HEK293 (cell line): ENCODE measurements around the gene CNPY4.

Source experiments
- CTCF ChIA-PET: fragments of 350-600 bp; formaldehyde crosslinking; extraction: SDS; loops from one replicate; lab custom pipeline; 2021; ENCODE audit warnings: antibody characterized with exemption; lab: Yijun Ruan, JAX
- POLR2A ChIA-PET: fragments of 300-600 bp; formaldehyde crosslinking; extraction: SDS; loops from one replicate; lab custom pipeline; 2020; ENCODE audit warnings: antibody characterized with exemption, inconsistent platforms; lab: Yijun Ruan, JAX
- H3K27ac ChIP-seq: fragments of 200-500 bp; sonication (Bioruptor generic); 2 replicates; pipeline ENCODE4 v1.5.1; 2014; ENCODE audit warnings: low read depth, low read length, control low read depth, inconsistent platforms; ENCODE audit errors: extremely low read depth
- H3K36me3 ChIP-seq, 2 experiments: fragments of 200-500 bp in 1 of 2; sonication (Bioruptor generic) in 1 of 2; 1 replicate in 1 of 2; 2 replicates in 1 of 2; pipeline ENCODE4 v1.5.1; 2014 to 2017; ENCODE audit warnings: inconsistent platforms in 2 of 2, low read length in 2 of 2; ENCODE audit not compliant: control insufficient read depth in 2 of 2, insufficient read depth in 1 of 2
- H3K4me1 ChIP-seq: fragments of 200-500 bp; sonication (Bioruptor generic); 2 replicates; pipeline ENCODE4 v1.5.1; 2014; ENCODE audit warnings: mild to moderate bottlenecking, low read length, inconsistent platforms; ENCODE audit not compliant: control insufficient read depth, insufficient read depth
- H3K4me3 ChIP-seq: 2 replicates; pipeline ENCODE4 v1.5.1; 2011; ENCODE audit warnings: low read depth, mild to moderate bottlenecking, control low read depth, low read length, moderate library complexity
- H3K9me3 ChIP-seq: fragments of 200-500 bp; sonication (Bioruptor generic); 2 replicates; pipeline ENCODE4 v1.5.1; 2014; ENCODE audit warnings: low read depth, low read length, inconsistent platforms; ENCODE audit not compliant: control insufficient read depth, insufficient read depth
- EGR2 ChIP-seq: fragments of 450-650 bp; formaldehyde crosslinking; IDR thresholded peaks from 2 replicates; pipeline ENCODE4 v1.5.1; 2016; ENCODE audit warnings: low read depth, missing biosample characterization, missing genetic modification characterization
- KLF9 ChIP-seq: fragments of 450-650 bp; formaldehyde crosslinking; IDR thresholded peaks from 2 replicates; pipeline ENCODE4 v1.5.1; 2016; ENCODE audit warnings: missing biosample characterization, missing genetic modification characterization, low read depth
- MZF1 ChIP-seq: fragments of 450-650 bp; formaldehyde crosslinking; IDR thresholded peaks from 2 replicates; pipeline ENCODE4 v1.5.1; 2017; ENCODE audit warnings: missing biosample characterization, missing genetic modification characterization, borderline replicate concordance
- REPIN1 ChIP-seq: fragments of 450-650 bp; formaldehyde crosslinking; IDR thresholded peaks from 2 replicates; pipeline ENCODE4 v1.5.1; 2017; ENCODE audit warnings: missing biosample characterization, missing genetic modification characterization, low read depth
- WT1 ChIP-seq: fragments of 450-650 bp; formaldehyde crosslinking; IDR thresholded peaks from 2 replicates; pipeline ENCODE4 v1.5.1; 2016; ENCODE audit warnings: missing biosample characterization, missing genetic modification characterization
- YY1 ChIP-seq: fragments of 450-650 bp; formaldehyde crosslinking; IDR thresholded peaks from 2 replicates; pipeline ENCODE4 v1.5.1; 2018; ENCODE audit warnings: missing biosample characterization, missing genetic modification characterization
- YY2 ChIP-seq: fragments of 450-650 bp; formaldehyde crosslinking; IDR thresholded peaks from 2 replicates; pipeline ENCODE4 v1.5.1; 2016; ENCODE audit warnings: missing biosample characterization, missing genetic modification characterization
- ZBTB48 ChIP-seq: fragments of 450-650 bp; formaldehyde crosslinking; IDR thresholded peaks from 2 replicates; pipeline ENCODE4 v1.5.1; 2016; ENCODE audit warnings: missing biosample characterization, missing genetic modification characterization
- ZFHX2 ChIP-seq: fragments of 450-650 bp; formaldehyde crosslinking; conservative IDR thresholded peaks from 2 replicates; pipeline ENCODE4 v1.5.1; 2016; ENCODE audit warnings: missing biosample characterization, missing genetic modification characterization
- ZIC2 ChIP-seq: fragments of 450-650 bp; formaldehyde crosslinking; IDR thresholded peaks from 2 replicates; pipeline ENCODE4 v1.5.1; 2016; ENCODE audit warnings: missing biosample characterization, missing genetic modification characterization
- ZNF211 ChIP-seq: fragments of 450-650 bp; formaldehyde crosslinking; IDR thresholded peaks from 2 replicates; pipeline ENCODE4 v1.5.1; 2016; ENCODE audit warnings: low read depth, missing biosample characterization, missing genetic modification characterization
- ZNF214 ChIP-seq: fragments of 450-650 bp; formaldehyde crosslinking; IDR thresholded peaks from 2 replicates; pipeline ENCODE4 v1.5.1; 2017; ENCODE audit warnings: missing biosample characterization, mild to moderate bottlenecking, missing genetic modification characterization, borderline replicate concordance
- ZNF24 ChIP-seq: fragments of 450-650 bp; formaldehyde crosslinking; IDR thresholded peaks from 2 replicates; pipeline ENCODE4 v1.5.1; 2016; ENCODE audit warnings: missing biosample characterization, missing genetic modification characterization
- ZNF311 ChIP-seq: fragments of 450-650 bp; formaldehyde crosslinking; IDR thresholded peaks from 2 replicates; pipeline ENCODE4 v1.5.1; 2017; ENCODE audit warnings: missing biosample characterization, missing genetic modification characterization, borderline replicate concordance
- ZNF341 ChIP-seq: fragments of 450-650 bp; formaldehyde crosslinking; IDR thresholded peaks from 2 replicates; pipeline ENCODE4; 2016; ENCODE audit warnings: low read depth, missing biosample characterization, missing genetic modification characterization
- ZNF37A ChIP-seq: fragments of 450-650 bp; IDR thresholded peaks from 2 replicates; pipeline ENCODE4 v1.5.1; 2018; ENCODE audit warnings: missing biosample characterization, missing genetic modification characterization
- ZNF416 ChIP-seq: fragments of 450-650 bp; formaldehyde crosslinking; IDR thresholded peaks from 2 replicates; pipeline ENCODE4 v1.5.1; 2016; ENCODE audit warnings: missing biosample characterization, missing genetic modification characterization
- ZNF558 ChIP-seq: fragments of 450-650 bp; formaldehyde crosslinking; IDR thresholded peaks from 2 replicates; pipeline ENCODE4 v1.5.1; 2016; ENCODE audit warnings: missing biosample characterization, missing genetic modification characterization
- ZNF596 ChIP-seq: fragments of 450-650 bp; IDR thresholded peaks from 2 replicates; pipeline ENCODE4 v1.5.0; 2018; ENCODE audit warnings: missing biosample characterization, mild to moderate bottlenecking, missing genetic modification characterization, moderate library complexity
- ZNF654 ChIP-seq: fragments of 450-650 bp; formaldehyde crosslinking; IDR thresholded peaks from 2 replicates; pipeline ENCODE4 v1.5.1; 2016; ENCODE audit warnings: low read depth, missing biosample characterization, missing genetic modification characterization
- ZNF664 ChIP-seq: fragments of 450-650 bp; formaldehyde crosslinking; IDR thresholded peaks from 2 replicates; pipeline ENCODE4 v1.5.1; 2016; ENCODE audit warnings: missing biosample characterization, missing genetic modification characterization
- ZSCAN23 ChIP-seq: fragments of 450-650 bp; formaldehyde crosslinking; IDR thresholded peaks from 2 replicates; pipeline ENCODE4 v1.5.1; 2016; ENCODE audit warnings: missing biosample characterization, missing genetic modification characterization
- TF ChIP-seq, protein P1 (sequence below): fragments of 450-650 bp; formaldehyde crosslinking; IDR thresholded peaks from 2 replicates; pipeline ENCODE4 v1.5.1; 2016; ENCODE audit warnings: missing biosample characterization, missing genetic modification characterization
- TF ChIP-seq, protein P2 (sequence below): fragments of 450-650 bp; formaldehyde crosslinking; IDR thresholded peaks from 2 replicates; pipeline ENCODE4 v1.5.1; 2016; ENCODE audit warnings: missing biosample characterization, missing genetic modification characterization, borderline replicate concordance
- TF ChIP-seq, protein P3 (sequence below): fragments of 450-650 bp; IDR thresholded peaks from 2 replicates; pipeline ENCODE4 v1.5.1; 2018; ENCODE audit warnings: missing biosample characterization, mild to moderate bottlenecking, missing genetic modification characterization
- TF ChIP-seq, protein P4 (sequence below): sonication (generic); formaldehyde crosslinking; IDR thresholded peaks from 2 replicates; pipeline ENCODE4 v1.8.1; 2022; ENCODE audit warnings: mild to moderate bottlenecking, moderate library complexity, missing genetic modification reagents
- TF ChIP-seq, protein P5 (sequence below): fragments of 450-650 bp; formaldehyde crosslinking; IDR thresholded peaks from 2 replicates; pipeline ENCODE4; 2016; ENCODE audit warnings: missing biosample characterization, missing genetic modification characterization

Gene CNPY4

DNA sequence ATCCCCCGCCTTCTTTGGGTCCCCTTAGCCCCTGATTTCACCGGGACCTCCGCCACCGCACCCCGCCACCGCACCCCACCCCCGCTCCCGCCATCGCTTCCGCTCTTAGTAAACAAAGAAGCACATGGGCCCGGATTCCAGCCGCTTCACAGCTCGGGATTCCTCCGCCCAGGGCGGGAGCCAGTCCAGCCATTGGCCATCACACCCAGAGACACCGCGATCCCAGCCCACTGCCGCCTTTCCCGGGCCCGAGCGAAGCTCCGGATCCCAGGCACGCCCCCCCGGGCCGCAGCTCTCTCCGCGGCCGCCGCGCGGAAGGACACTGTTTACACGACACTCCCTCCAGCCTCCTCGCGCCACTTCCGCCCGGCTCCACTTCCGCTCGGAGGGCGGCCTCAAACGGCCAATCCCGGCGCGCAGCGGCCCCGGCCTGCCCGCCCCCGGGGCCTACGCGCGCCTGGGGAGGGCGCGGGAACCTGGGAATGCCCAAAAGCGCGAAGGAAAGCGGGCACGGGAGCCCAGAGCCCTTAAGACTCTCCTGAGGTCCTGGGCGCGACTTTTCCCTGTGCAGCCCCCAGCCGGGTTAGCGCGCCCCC is 18.9 kb upstream of the CNPY4 start:
- CTCF ChIA-PET: interaction anchor here (0.6 to 1.3 kb wide), 3 partner anchors 11 to 25 kb away, joined by 3 read pairs; no protein-coding TSS in a partner anchor
- TF ChIP-seq ZNF596 (tag by site-specific recombination) (no peak), REPIN1 (tag by site-specific recombination) (peak; percentile 86; the same call in 1 of the 2 replicates), ZNF341 (peak; percentile 91), ZNF211 (tag by site-specific recombination) (no peak), EGR2 (tag by site-specific recombination) (peak; percentile 95), ZNF558 (tag by site-specific recombination) (no peak), ZNF37A (tag by site-specific recombination) (no peak), KLF9 (tag by site-specific recombination) (peak; percentile 98), YY2 (peak; percentile 57; the same call in 1 of the 2 replicates), ZNF311 (tag by site-specific recombination) (no peak), WT1 (tag by site-specific recombination) (peak; percentile 79), ZNF214 (tag by site-specific recombination) (no peak), ZNF664 (tag by site-specific recombination) (no peak), ZFHX2 (tag by site-specific recombination) (peak; percentile 97), ZBTB48 (tag by site-specific recombination) (peak; percentile 93), YY1 (tag by site-specific recombination) (peak; percentile 71), ZNF654 (no peak), ZIC2 (peak; percentile 64), MZF1 (tag by site-specific recombination) (no peak), ZNF416 (no peak), ZSCAN23 (tag by site-specific recombination) (no peak), ZNF24 (tag by site-specific recombination) (peak; percentile 34; the same call in 1 of the 2 replicates)
- TF ChIP-seq, protein P1, sequence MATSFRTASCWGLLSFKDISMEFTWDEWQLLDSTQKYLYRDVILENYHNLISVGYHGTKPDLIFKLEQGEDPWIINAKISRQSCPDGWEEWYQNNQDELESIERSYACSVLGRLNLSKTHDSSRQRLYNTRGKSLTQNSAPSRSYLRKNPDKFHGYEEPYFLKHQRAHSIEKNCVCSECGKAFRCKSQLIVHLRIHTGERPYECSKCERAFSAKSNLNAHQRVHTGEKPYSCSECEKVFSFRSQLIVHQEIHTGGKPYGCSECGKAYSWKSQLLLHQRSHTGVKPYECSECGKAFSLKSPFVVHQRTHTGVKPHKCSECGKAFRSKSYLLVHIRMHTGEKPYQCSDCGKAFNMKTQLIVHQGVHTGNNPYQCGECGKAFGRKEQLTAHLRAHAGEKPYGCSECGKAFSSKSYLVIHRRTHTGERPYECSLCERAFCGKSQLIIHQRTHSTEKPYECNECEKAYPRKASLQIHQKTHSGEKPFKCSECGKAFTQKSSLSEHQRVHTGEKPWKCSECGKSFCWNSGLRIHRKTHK: no peak
- TF ChIP-seq, protein P2, sequence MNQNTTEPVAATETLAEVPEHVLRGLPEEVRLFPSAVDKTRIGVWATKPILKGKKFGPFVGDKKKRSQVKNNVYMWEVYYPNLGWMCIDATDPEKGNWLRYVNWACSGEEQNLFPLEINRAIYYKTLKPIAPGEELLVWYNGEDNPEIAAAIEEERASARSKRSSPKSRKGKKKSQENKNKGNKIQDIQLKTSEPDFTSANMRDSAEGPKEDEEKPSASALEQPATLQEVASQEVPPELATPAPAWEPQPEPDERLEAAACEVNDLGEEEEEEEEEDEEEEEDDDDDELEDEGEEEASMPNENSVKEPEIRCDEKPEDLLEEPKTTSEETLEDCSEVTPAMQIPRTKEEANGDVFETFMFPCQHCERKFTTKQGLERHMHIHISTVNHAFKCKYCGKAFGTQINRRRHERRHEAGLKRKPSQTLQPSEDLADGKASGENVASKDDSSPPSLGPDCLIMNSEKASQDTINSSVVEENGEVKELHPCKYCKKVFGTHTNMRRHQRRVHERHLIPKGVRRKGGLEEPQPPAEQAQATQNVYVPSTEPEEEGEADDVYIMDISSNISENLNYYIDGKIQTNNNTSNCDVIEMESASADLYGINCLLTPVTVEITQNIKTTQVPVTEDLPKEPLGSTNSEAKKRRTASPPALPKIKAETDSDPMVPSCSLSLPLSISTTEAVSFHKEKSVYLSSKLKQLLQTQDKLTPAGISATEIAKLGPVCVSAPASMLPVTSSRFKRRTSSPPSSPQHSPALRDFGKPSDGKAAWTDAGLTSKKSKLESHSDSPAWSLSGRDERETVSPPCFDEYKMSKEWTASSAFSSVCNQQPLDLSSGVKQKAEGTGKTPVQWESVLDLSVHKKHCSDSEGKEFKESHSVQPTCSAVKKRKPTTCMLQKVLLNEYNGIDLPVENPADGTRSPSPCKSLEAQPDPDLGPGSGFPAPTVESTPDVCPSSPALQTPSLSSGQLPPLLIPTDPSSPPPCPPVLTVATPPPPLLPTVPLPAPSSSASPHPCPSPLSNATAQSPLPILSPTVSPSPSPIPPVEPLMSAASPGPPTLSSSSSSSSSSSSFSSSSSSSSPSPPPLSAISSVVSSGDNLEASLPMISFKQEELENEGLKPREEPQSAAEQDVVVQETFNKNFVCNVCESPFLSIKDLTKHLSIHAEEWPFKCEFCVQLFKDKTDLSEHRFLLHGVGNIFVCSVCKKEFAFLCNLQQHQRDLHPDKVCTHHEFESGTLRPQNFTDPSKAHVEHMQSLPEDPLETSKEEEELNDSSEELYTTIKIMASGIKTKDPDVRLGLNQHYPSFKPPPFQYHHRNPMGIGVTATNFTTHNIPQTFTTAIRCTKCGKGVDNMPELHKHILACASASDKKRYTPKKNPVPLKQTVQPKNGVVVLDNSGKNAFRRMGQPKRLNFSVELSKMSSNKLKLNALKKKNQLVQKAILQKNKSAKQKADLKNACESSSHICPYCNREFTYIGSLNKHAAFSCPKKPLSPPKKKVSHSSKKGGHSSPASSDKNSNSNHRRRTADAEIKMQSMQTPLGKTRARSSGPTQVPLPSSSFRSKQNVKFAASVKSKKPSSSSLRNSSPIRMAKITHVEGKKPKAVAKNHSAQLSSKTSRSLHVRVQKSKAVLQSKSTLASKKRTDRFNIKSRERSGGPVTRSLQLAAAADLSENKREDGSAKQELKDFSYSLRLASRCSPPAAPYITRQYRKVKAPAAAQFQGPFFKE (tag by site-specific recombination): 0 out of 2 replicates have a peak, but pooled peaks have one; percentile 36
- TF ChIP-seq, protein P3, sequence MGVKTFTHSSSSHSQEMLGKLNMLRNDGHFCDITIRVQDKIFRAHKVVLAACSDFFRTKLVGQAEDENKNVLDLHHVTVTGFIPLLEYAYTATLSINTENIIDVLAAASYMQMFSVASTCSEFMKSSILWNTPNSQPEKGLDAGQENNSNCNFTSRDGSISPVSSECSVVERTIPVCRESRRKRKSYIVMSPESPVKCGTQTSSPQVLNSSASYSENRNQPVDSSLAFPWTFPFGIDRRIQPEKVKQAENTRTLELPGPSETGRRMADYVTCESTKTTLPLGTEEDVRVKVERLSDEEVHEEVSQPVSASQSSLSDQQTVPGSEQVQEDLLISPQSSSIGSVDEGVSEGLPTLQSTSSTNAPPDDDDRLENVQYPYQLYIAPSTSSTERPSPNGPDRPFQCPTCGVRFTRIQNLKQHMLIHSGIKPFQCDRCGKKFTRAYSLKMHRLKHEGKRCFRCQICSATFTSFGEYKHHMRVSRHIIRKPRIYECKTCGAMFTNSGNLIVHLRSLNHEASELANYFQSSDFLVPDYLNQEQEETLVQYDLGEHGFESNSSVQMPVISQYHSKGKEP (tag by site-specific recombination): no peak
- TF ChIP-seq, protein P4, sequence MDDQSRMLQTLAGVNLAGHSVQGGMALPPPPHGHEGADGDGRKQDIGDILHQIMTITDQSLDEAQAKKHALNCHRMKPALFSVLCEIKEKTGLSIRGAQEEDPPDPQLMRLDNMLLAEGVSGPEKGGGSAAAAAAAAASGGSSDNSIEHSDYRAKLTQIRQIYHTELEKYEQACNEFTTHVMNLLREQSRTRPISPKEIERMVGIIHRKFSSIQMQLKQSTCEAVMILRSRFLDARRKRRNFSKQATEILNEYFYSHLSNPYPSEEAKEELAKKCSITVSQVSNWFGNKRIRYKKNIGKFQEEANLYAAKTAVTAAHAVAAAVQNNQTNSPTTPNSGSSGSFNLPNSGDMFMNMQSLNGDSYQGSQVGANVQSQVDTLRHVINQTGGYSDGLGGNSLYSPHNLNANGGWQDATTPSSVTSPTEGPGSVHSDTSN (CRISPR knock-in tag): peak; percentile 69; the same call in 1 of the 2 replicates
- TF ChIP-seq, protein P5, sequence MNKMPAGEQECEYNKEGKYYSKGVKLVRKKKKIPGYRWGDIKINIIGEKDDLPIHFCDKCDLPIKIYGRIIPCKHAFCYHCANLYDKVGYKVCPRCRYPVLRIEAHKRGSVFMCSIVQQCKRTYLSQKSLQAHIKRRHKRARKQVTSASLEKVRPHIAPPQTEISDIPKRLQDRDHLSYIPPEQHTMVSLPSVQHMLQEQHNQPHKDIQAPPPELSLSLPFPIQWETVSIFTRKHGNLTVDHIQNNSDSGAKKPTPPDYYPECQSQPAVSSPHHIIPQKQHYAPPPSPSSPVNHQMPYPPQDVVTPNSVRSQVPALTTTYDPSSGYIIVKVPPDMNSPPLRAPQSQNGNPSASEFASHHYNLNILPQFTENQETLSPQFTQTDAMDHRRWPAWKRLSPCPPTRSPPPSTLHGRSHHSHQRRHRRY (tag by site-specific recombination): 0 out of 2 replicates have a peak, but pooled peaks have one; percentile 55

More for the DNA sequence above, 18.9 kb upstream of the CNPY4 start:
- Histone ChIP-seq H3K27ac (peak overlapping the region; percentile 99), H3K4me3 (peak overlapping the region; percentile 95), H3K9me3 (no peaks in the 10 kb centered on the region), H3K4me1 (no peaks in the 10 kb centered on the region), H3K36me3 (peaks cover 49 to 65% of the 10 kb centered on the region in 2 experiments)
- POLR2A ChIA-PET: interaction anchor here (0.6 to 4.4 kb wide), 15 partner anchors 11 to 606 kb away, joined by 3 to 115 read pairs (median 10); partner anchors contain the start of genes CNPY4, COPS6, FBXO24 and LAMTOR4
